Jurkat, Clone E6-1 (cell line): Measurements from ENCODE around the gene DCBLD2.
A peak's percentile ranks its signal among the peaks of the same experiment; 100 is the strongest.
"Not testable (repeated sequence)": the region's sequence is repeated elsewhere in the genome, so short reads cannot be mapped to it uniquely, and the experiment has no call there.

ENCODE experiments used
- DNase-seq: peaks from one replicate; pipeline ENCODE4 v3.0.0-alpha.2; 2011; ENCODE audit warnings: low read depth, low spot score
- H3K4me3 ChIP-seq: 2 replicates; pipeline ENCODE4 v1.5.1; 2011; ENCODE audit warnings: mild to moderate bottlenecking, low read length, control low read depth, moderate library complexity

DCBLD2 gene

GRCh38 chr3:98843266-98843959, 58.1 kb downstream of the DCBLD2 start:
- no peak for DNase-seq
- H3K4me3 ChIP-seq = no peak overlapping the region

- H3K4me3 ChIP-seq = no peak overlapping the region
- DNase-seq = no peak
Observed at GRCh38 chr3:98839846-98840245, 61.6 kb downstream of the DCBLD2 start.

- not testable (repeated sequence) for DNase-seq
Observed at GRCh38 chr3:98831060-98831459, 70.4 kb downstream of the DCBLD2 start.

GRCh38 chr3:98829246-98829832, 72.2 kb downstream of the DCBLD2 start:
- DNase-seq = no peak
- H3K4me3 ChIP-seq = no peak overlapping the region

More at GRCh38 chr3:98831060-98831459, 70.4 kb downstream of the DCBLD2 start:
- not testable (repeated sequence) for H3K4me3 ChIP-seq

GRCh38 chr3:98827221-98827920, 74.1 kb downstream of the DCBLD2 start:
- DNase-seq = no peak

GRCh38 chr3:98826126-98826525, 75.4 kb downstream of the DCBLD2 start:
- no peak for DNase-seq

More at GRCh38 chr3:98827221-98827920, 74.1 kb downstream of the DCBLD2 start:
- H3K4me3 ChIP-seq = no peak overlapping the region

GRCh38 chr3:98824256-98824655, 77.2 kb downstream of the DCBLD2 start:
- H3K4me3 ChIP-seq = no peak overlapping the region
- no peak for DNase-seq

More at GRCh38 chr3:98826126-98826525, 75.4 kb downstream of the DCBLD2 start:
- no peak overlapping the region for H3K4me3 ChIP-seq

- DNase-seq = no peak
- H3K4me3 ChIP-seq = no peak overlapping the region
Observed at GRCh38 chr3:98823791-98824190, 77.7 kb downstream of the DCBLD2 start.

- H3K4me3 ChIP-seq = no peak overlapping the region
- no peak for DNase-seq
Observed at GRCh38 chr3:98821063-98821462, 80.4 kb downstream of the DCBLD2 start.

GRCh38 chr3:98817547-98818041, 83.9 kb downstream of the DCBLD2 start:
- H3K4me3 ChIP-seq = no peak overlapping the region

GRCh38 chr3:98814817-98815420, 86.6 kb downstream of the DCBLD2 start:
- H3K4me3 ChIP-seq = no peak overlapping the region
- DNase-seq = no peak

More at GRCh38 chr3:98817547-98818041, 83.9 kb downstream of the DCBLD2 start:
- peak; percentile 47 for DNase-seq

GRCh38 chr3:98812851-98813374, 88.6 kb downstream of the DCBLD2 start:
- no peak overlapping the region for H3K4me3 ChIP-seq
- peak; percentile 32 for DNase-seq

- DNase-seq = no peak
- H3K4me3 ChIP-seq = no peak overlapping the region
Observed at GRCh38 chr3:98811048-98811447, 90.4 kb downstream of the DCBLD2 start.

- DNase-seq = no peak
- H3K4me3 ChIP-seq = no peak overlapping the region
Observed at GRCh38 chr3:98809557-98809956, 91.9 kb downstream of the DCBLD2 start.

GRCh38 chr3:98808071-98808470, 93.4 kb downstream of the DCBLD2 start:
- H3K4me3 ChIP-seq = no peak overlapping the region
- DNase-seq = no peak

GRCh38 chr3:98807561-98807960, 93.9 kb downstream of the DCBLD2 start:
- DNase-seq = no peak
- no peak overlapping the region for H3K4me3 ChIP-seq

GRCh38 chr3:98807011-98807410, 94.5 kb downstream of the DCBLD2 start:
- DNase-seq = no peak
- no peak overlapping the region for H3K4me3 ChIP-seq

- H3K4me3 ChIP-seq = no peak overlapping the region
- no peak for DNase-seq
Observed at GRCh38 chr3:98806521-98806920, 95.0 kb downstream of the DCBLD2 start.

- no peak overlapping the region for H3K4me3 ChIP-seq
- no peak for DNase-seq
Observed at GRCh38 chr3:98805571-98805970, 95.9 kb downstream of the DCBLD2 start.
